Spleen (tissue), 7 donors: Measurements from ENCODE around the gene CSTF3.

Experiments
- CTCF ChIP-seq, 11 experiments: fragments of 200-600 bp in 7 of 11; fragments of 450-650 bp in 4 of 11; sonication (generic) in 4 of 11; IDR thresholded peaks in 8 of 11; conservative IDR thresholded peaks in 3 of 11; 1 replicate in 7 of 11; 2 replicates in 4 of 11; pipeline versions ENCODE4 v1.4.0 to v1.8.0; 2016 to 2021; ENCODE audit warnings: antibody characterized with exemption in 11 of 11, inconsistent platforms in 4 of 11, mild to moderate bottlenecking in 1 of 11
- POLR2A ChIP-seq, 3 donors: fragments of 450-650 bp; IDR thresholded peaks; one replicate each; pipeline ENCODE4 v1.5.1; 2017; ENCODE audit warnings: antibody characterized with exemption in 3 of 3, mild to moderate bottlenecking in 1 of 3
- POLR2AphosphoS5 ChIP-seq, 3 donors: sonication (generic); formaldehyde crosslinking; IDR thresholded peaks; one replicate each; pipeline ENCODE4 v1.5.1; 2017; ENCODE audit warnings: antibody characterized with exemption in 3 of 3
- donor health status: DM: no; HTN: no; CAD: no; lungs with moderate emphysema.
- donor health status: DM: no; HTN: no; CAD: no.
- donor health status: DM: no; HTN: no; CAD: no.

- TF ChIP-seq CTCF (IDR thresholded peaks at IDR 0.05 in 8 of 11, conservative IDR thresholded peaks at IDR 0.05 in 3 of 11), result no peak
- no peak for TF ChIP-seq POLR2A (IDR thresholded peaks at IDR 0.05)
- TF ChIP-seq POLR2AphosphoS5 (IDR thresholded peaks at IDR 0.05), result no peak
Observed at GRCh38 chr11:33064866-33065265, 96.4 kb downstream of the CSTF3 start.
